Measurements from ENCODE around the gene PLEKHG4B.

Gene PLEKHG4B

DNA sequence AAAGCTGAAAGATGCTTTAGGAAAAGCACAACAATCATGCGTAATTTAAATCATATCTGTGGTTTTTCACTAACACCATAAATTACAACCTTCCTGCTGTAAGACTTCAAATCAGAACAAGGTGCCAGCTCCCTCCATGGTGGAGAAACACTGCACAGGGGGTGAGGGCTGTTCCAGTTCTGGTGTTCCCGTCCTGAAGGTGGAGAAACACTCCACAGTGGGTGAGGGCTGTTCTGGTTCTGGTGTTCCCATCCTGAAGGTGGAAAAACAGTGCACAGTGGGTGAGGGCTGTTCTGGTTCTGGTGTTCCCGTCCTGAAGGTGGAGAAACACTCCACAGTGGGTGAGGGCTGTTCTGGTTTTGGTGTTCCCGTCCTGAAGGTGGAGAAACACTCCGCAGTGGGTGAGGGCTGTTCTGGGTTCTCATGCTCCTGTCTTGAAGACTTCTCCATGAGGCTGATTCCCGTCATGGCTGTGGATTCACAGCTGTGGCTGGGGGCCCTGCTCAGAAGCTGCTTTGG is 12.9 kb downstream of the PLEKHG4B start:
- H3K27ac ChIP-seq (ENCODE audit: low read depth, low read length): no peak overlapping the region
- H3K4me1 ChIP-seq (ENCODE audit: insufficient read depth, low read length): no peaks in the 10 kb centered on the region
- no peaks in the 10 kb centered on the region for H3K9me3 ChIP-seq (ENCODE audit: low read length)
- no peak overlapping the region for H3K9ac ChIP-seq (ENCODE audit: low read length)
- no peaks in the 10 kb centered on the region for H3K36me3 ChIP-seq (ENCODE audit: insufficient read depth, low read length)
- H3K4me3 ChIP-seq (ENCODE audit: low read depth in 1 of 2, low read length in 2 of 2): no peak overlapping the region
- peaks cover 0 to 18% of the 10 kb centered on the region in 2 donors for H3K27me3 ChIP-seq (ENCODE audit: control insufficient read depth in 1 of 2, insufficient read depth in 2 of 2, low read length in 2 of 2)

GRCh38 chr5:105504-106070 is 13.6 kb downstream of the PLEKHG4B start:
- Histone ChIP-seq H3K9ac (ENCODE audit: low read length) (no peak overlapping the region), H3K9me3 (ENCODE audit: low read length) (no peaks in the 10 kb centered on the region), H3K27me3 (ENCODE audit: control insufficient read depth in 1 of 2, insufficient read depth in 2 of 2, low read length in 2 of 2) (peaks cover 0 to 18% of the 10 kb centered on the region in 2 donors), H3K4me3 (ENCODE audit: low read depth in 1 of 2, low read length in 2 of 2) (no peak overlapping the region), H3K4me1 (ENCODE audit: insufficient read depth, low read length) (no peaks in the 10 kb centered on the region), H3K36me3 (ENCODE audit: insufficient read depth, low read length) (no peaks in the 10 kb centered on the region), H3K27ac (ENCODE audit: low read depth, low read length) (no peak overlapping the region)

GRCh38 chr5:106587-106986 is 14.6 kb downstream of the PLEKHG4B start:
- H3K27ac ChIP-seq (ENCODE audit: low read depth, low read length): no peak overlapping the region
- H3K27me3 ChIP-seq (ENCODE audit: control insufficient read depth in 1 of 2, insufficient read depth in 2 of 2, low read length in 2 of 2): peaks cover 0 to 18% of the 10 kb centered on the region in 2 donors
- no peak overlapping the region for H3K4me3 ChIP-seq (ENCODE audit: low read depth in 1 of 2, low read length in 2 of 2)
- H3K9ac ChIP-seq (ENCODE audit: low read length): no peak overlapping the region
- no peaks in the 10 kb centered on the region for H3K4me1 ChIP-seq (ENCODE audit: insufficient read depth, low read length)
- no peaks in the 10 kb centered on the region for H3K9me3 ChIP-seq (ENCODE audit: low read length)
- H3K36me3 ChIP-seq (ENCODE audit: insufficient read depth, low read length): no peaks in the 10 kb centered on the region

- H3K36me3 ChIP-seq (ENCODE audit: insufficient read depth, low read length): no peaks in the 10 kb centered on the region
- no peak overlapping the region for H3K4me3 ChIP-seq (ENCODE audit: low read depth in 1 of 2, low read length in 2 of 2)
- H3K27me3 ChIP-seq (ENCODE audit: control insufficient read depth in 1 of 2, insufficient read depth in 2 of 2, low read length in 2 of 2): peaks cover 0 to 18% of the 10 kb centered on the region in 2 donors
- H3K27ac ChIP-seq (ENCODE audit: low read depth, low read length): no peak overlapping the region
- H3K9ac ChIP-seq (ENCODE audit: low read length): no peak overlapping the region
- no peaks in the 10 kb centered on the region for H3K9me3 ChIP-seq (ENCODE audit: low read length)
- no peaks in the 10 kb centered on the region for H3K4me1 ChIP-seq (ENCODE audit: insufficient read depth, low read length)
Observed at GRCh38 chr5:107526-107925, 15.6 kb downstream of the PLEKHG4B start.

GRCh38 chr5:109826-110225 is 17.9 kb downstream of the PLEKHG4B start:
- Histone ChIP-seq H3K4me3 (ENCODE audit: low read depth in 1 of 2, low read length in 2 of 2) (no peak overlapping the region), H3K36me3 (ENCODE audit: insufficient read depth, low read length) (no peaks in the 10 kb centered on the region), H3K9ac (ENCODE audit: low read length) (no peak overlapping the region), H3K9me3 (ENCODE audit: low read length) (no peaks in the 10 kb centered on the region), H3K27me3 (ENCODE audit: control insufficient read depth in 1 of 2, insufficient read depth in 2 of 2, low read length in 2 of 2) (peaks cover 0 to 18% of the 10 kb centered on the region in 2 donors), H3K27ac (ENCODE audit: low read depth, low read length) (no peak overlapping the region), H3K4me1 (ENCODE audit: insufficient read depth, low read length) (no peaks in the 10 kb centered on the region)

- no peak overlapping the region for H3K27ac ChIP-seq (ENCODE audit: low read depth, low read length)
- H3K4me1 ChIP-seq (ENCODE audit: insufficient read depth, low read length): no peaks in the 10 kb centered on the region
- peaks cover 0 to 18% of the 10 kb centered on the region in 2 donors for H3K27me3 ChIP-seq (ENCODE audit: control insufficient read depth in 1 of 2, insufficient read depth in 2 of 2, low read length in 2 of 2)
- H3K9me3 ChIP-seq (ENCODE audit: low read length): no peaks in the 10 kb centered on the region
- H3K36me3 ChIP-seq (ENCODE audit: insufficient read depth, low read length): no peaks in the 10 kb centered on the region
- H3K9ac ChIP-seq (ENCODE audit: low read length): no peak overlapping the region
- H3K4me3 ChIP-seq (ENCODE audit: low read depth in 1 of 2, low read length in 2 of 2): no peak overlapping the region
Observed at GRCh38 chr5:110270-110888, 18.4 kb downstream of the PLEKHG4B start.

- no peaks in the 10 kb centered on the region for H3K9me3 ChIP-seq (ENCODE audit: low read length)
- peaks cover 0 to 12% of the 10 kb centered on the region in 2 donors for H3K27me3 ChIP-seq (ENCODE audit: control insufficient read depth in 1 of 2, insufficient read depth in 2 of 2, low read length in 2 of 2)
- H3K4me3 ChIP-seq (ENCODE audit: low read depth in 1 of 2, low read length in 2 of 2): no peak overlapping the region
- no peaks in the 10 kb centered on the region for H3K36me3 ChIP-seq (ENCODE audit: insufficient read depth, low read length)
- H3K27ac ChIP-seq (ENCODE audit: low read depth, low read length): no peak overlapping the region
- H3K9ac ChIP-seq (ENCODE audit: low read length): no peak overlapping the region
- H3K4me1 ChIP-seq (ENCODE audit: insufficient read depth, low read length): no peaks in the 10 kb centered on the region
Observed at GRCh38 chr5:111171-111570, 19.2 kb downstream of the PLEKHG4B start.

DNA sequence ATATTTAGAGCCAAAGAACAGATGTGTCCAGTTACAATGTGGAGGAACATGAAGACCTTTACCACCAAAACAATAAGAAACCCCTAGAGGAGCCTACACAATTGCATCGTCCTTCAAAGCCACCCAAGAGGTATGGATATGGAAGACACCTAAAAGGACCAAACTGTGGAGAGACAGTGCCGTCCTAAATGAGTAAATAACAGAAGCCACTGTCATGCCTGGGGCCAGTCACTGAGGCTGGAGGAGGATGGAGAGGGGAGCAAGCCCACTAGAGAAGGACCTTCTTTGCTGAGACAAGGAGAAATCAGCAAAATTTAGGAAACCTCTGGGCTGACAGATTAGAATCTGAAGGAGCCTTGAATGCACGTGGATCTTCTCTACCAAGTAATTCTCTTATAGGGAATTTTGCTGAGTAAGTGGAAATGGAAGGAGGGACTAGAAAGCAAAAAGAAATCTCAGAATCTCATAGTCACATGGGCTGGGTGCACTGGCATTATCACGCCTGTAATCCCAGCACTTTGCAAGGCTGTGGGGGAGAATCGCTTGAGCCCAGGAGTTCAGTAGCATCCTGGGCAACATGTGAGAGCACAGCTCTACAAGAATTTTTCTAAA is 27.6 kb downstream of the PLEKHG4B start:
- H3K4me3 ChIP-seq (ENCODE audit: low read depth in 1 of 2, low read length in 2 of 2): no peak overlapping the region
- no peaks in the 10 kb centered on the region for H3K4me1 ChIP-seq (ENCODE audit: insufficient read depth, low read length)
- H3K27me3 ChIP-seq (ENCODE audit: control insufficient read depth in 1 of 2, insufficient read depth in 2 of 2, low read length in 2 of 2): no peaks in the 10 kb centered on the region
- no peak overlapping the region for H3K27ac ChIP-seq (ENCODE audit: low read depth, low read length)
- H3K9me3 ChIP-seq (ENCODE audit: low read length): no peaks in the 10 kb centered on the region
- H3K36me3 ChIP-seq (ENCODE audit: insufficient read depth, low read length): no peaks in the 10 kb centered on the region
- H3K9ac ChIP-seq (ENCODE audit: low read length): no peak overlapping the region

- no peak overlapping the region for H3K27ac ChIP-seq (ENCODE audit: low read depth, low read length)
- no peak overlapping the region for H3K9ac ChIP-seq (ENCODE audit: low read length)
- H3K27me3 ChIP-seq (ENCODE audit: control insufficient read depth in 1 of 2, insufficient read depth in 2 of 2, low read length in 2 of 2): no peaks in the 10 kb centered on the region
- no peaks in the 10 kb centered on the region for H3K36me3 ChIP-seq (ENCODE audit: insufficient read depth, low read length)
- H3K4me1 ChIP-seq (ENCODE audit: insufficient read depth, low read length): no peaks in the 10 kb centered on the region
- H3K9me3 ChIP-seq (ENCODE audit: low read length): peaks cover 7% of the 10 kb centered on the region
- H3K4me3 ChIP-seq (ENCODE audit: low read depth in 1 of 2, low read length in 2 of 2): no peak overlapping the region
Observed at GRCh38 chr5:121432-121831, 29.5 kb downstream of the PLEKHG4B start.

DNA sequence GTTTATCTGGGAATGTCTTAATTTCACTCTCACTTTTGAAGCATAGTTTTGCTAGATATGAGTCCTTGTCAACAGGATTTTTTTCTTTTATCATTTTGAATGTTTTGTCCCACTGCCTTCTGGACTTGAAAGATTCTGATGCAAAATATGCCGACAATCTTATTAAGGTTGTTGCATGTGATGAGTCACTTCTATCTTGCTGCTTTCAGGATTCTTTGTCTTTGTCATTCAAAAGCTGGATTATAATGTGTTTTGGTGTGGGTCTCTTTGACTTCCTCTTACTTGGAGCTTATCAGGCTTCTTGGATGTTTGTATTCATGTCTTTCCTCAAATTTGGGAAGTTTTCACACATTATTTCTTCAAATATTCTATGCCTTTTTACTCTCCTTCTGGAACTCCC is 33.8 kb downstream of the PLEKHG4B start:
- no peak overlapping the region for H3K27ac ChIP-seq (ENCODE audit: low read depth, low read length)
- peaks cover 7% of the 10 kb centered on the region for H3K9me3 ChIP-seq (ENCODE audit: low read length)
- H3K4me1 ChIP-seq (ENCODE audit: insufficient read depth, low read length): no peaks in the 10 kb centered on the region
- H3K27me3 ChIP-seq (ENCODE audit: control insufficient read depth in 1 of 2, insufficient read depth in 2 of 2, low read length in 2 of 2): peaks cover 0 to 11% of the 10 kb centered on the region in 2 donors
- no peak overlapping the region for H3K9ac ChIP-seq (ENCODE audit: low read length)
- H3K4me3 ChIP-seq (ENCODE audit: low read depth in 1 of 2, low read length in 2 of 2): no peak overlapping the region
- H3K36me3 ChIP-seq (ENCODE audit: insufficient read depth, low read length): no peaks in the 10 kb centered on the region

GRCh38 chr5:126806-127205 is 34.8 kb downstream of the PLEKHG4B start:
- no peaks in the 10 kb centered on the region for H3K36me3 ChIP-seq (ENCODE audit: insufficient read depth, low read length)
- H3K27me3 ChIP-seq (ENCODE audit: control insufficient read depth in 1 of 2, insufficient read depth in 2 of 2, low read length in 2 of 2): peaks cover 0 to 11% of the 10 kb centered on the region in 2 donors
- no peak overlapping the region for H3K4me3 ChIP-seq (ENCODE audit: low read depth in 1 of 2, low read length in 2 of 2)
- H3K27ac ChIP-seq (ENCODE audit: low read depth, low read length): no peak overlapping the region
- no peaks in the 10 kb centered on the region for H3K4me1 ChIP-seq (ENCODE audit: insufficient read depth, low read length)
- H3K9me3 ChIP-seq (ENCODE audit: low read length): peaks cover 7% of the 10 kb centered on the region
- no peak overlapping the region for H3K9ac ChIP-seq (ENCODE audit: low read length)
